ENCODE data around the gene NPL.

NPL gene

GRCh38 chr1:182779530-182779929, 10.0 kb upstream of the NPL start:
- no peak for DNase-seq

- no peak for DNase-seq
Measured at GRCh38 chr1:182781841-182782586, 7.6 kb upstream of the NPL start.

GRCh38 chr1:182782587-182782913, 7.0 kb upstream of the NPL start:
- DNase-seq, result no peak

GRCh38 chr1:182783068-182783467, 6.5 kb upstream of the NPL start:
- no peak for DNase-seq

GRCh38 chr1:182784556-182785171, 4.9 kb upstream of the NPL start:
- no peak for DNase-seq

- no peak for DNase-seq
Measured at GRCh38 chr1:182785181-182785580, 4.4 kb upstream of the NPL start.

GRCh38 chr1:182786223-182786994, 3.2 kb upstream of the NPL start:
- DNase-seq, result no peak

- no peak for DNase-seq
Measured at GRCh38 chr1:182786995-182787324, 2.6 kb upstream of the NPL start.

- no peak for DNase-seq
Measured at GRCh38 chr1:182791281-182792179, 2.0 kb downstream of the NPL start.

- no peak for DNase-seq
Measured at GRCh38 chr1:182794091-182794490, 4.5 kb downstream of the NPL start.

GRCh38 chr1:182794676-182795201, 5.2 kb downstream of the NPL start:
- DNase-seq, result no peak

GRCh38 chr1:182795563-182796228, 6.1 kb downstream of the NPL start:
- DNase-seq, result no peak

GRCh38 chr1:182802006-182802803, 12.6 kb downstream of the NPL start:
- DNase-seq, result no peak

- no peak for DNase-seq
Measured at GRCh38 chr1:182803846-182804245, 14.3 kb downstream of the NPL start.

- DNase-seq, result no peak
Measured at GRCh38 chr1:182806015-182806678, 16.6 kb downstream of the NPL start.

- DNase-seq, result no peak
Measured at GRCh38 chr1:182807907-182808306, 18.3 kb downstream of the NPL start.

- no peak for DNase-seq
Measured at GRCh38 chr1:182809414-182809957, 19.9 kb downstream of the NPL start.

- no peak for DNase-seq
Measured at GRCh38 chr1:182811975-182812722, 22.6 kb downstream of the NPL start.

- DNase-seq, result no peak
Measured at GRCh38 chr1:182816863-182817262, 27.3 kb downstream of the NPL start.

- DNase-seq, result no peak
Measured at GRCh38 chr1:182817802-182818201, 28.2 kb downstream of the NPL start.

Measured in 8988T (cell line).